IPS-20b (cell line): ENCODE results near the gene ZC3H18.

Experiments
- H3K27ac ChIP-seq: one replicate; pipeline ENCODE4 v1.5.1; 2013; ENCODE audit warnings: low read length
- H3K27me3 ChIP-seq: 2 replicates; pipeline ENCODE4 v1.6.1; 2013; ENCODE audit warnings: mild to moderate bottlenecking, low read length, inconsistent platforms; ENCODE audit not compliant: insufficient read depth
- H3K36me3 ChIP-seq: 2 replicates; pipeline ENCODE4 v1.6.1; 2013; ENCODE audit warnings: low read depth, mild to moderate bottlenecking, inconsistent platforms, low read length, moderate library complexity; ENCODE audit not compliant: insufficient read depth
- H3K4me1 ChIP-seq: 2 replicates; pipeline ENCODE4 v1.6.1; 2013; ENCODE audit warnings: mild to moderate bottlenecking, control low read depth, inconsistent platforms, low read length, moderate library complexity; ENCODE audit not compliant: insufficient read depth
- H3K4me3 ChIP-seq: 2 replicates; pipeline ENCODE4 v1.5.1; 2013; ENCODE audit warnings: mild to moderate bottlenecking, low read length, inconsistent platforms
- H3K9ac ChIP-seq: 2 replicates; pipeline ENCODE4 v1.6.1; 2013; ENCODE audit warnings: low read depth, mild to moderate bottlenecking, inconsistent platforms, low read length, moderate library complexity
- H3K9me3 ChIP-seq: 2 replicates; pipeline ENCODE4 v1.6.1; 2013; ENCODE audit warnings: mild to moderate bottlenecking, low read depth, low read length, inconsistent platforms; ENCODE audit not compliant: insufficient read depth

ZC3H18 gene

GRCh38 chr16:88569985-88570690 is at the start of gene ZC3H18:
Gene ZC3H18, plus strand, starts transcription at chr16:88570403. Its CDS starts 6,721 bp downstream, at chr16:88577124.
- Histone ChIP-seq H3K4me3 (peak within 1 kb of the TSS; percentile 96), H3K27ac (no peak within 1 kb of the TSS), H3K9me3 (no peaks in the 10 kb centered on the region), H3K36me3 (peaks cover 17% of the 10 kb centered on the region; the same call in 1 of the 2 replicates), H3K4me1 (peaks cover 8% of the 10 kb centered on the region; the same call in 1 of the 2 replicates), H3K27me3 (no peaks in the 10 kb centered on the region), H3K9ac (peak within 1 kb of the TSS; percentile 92)

- Histone ChIP-seq H3K36me3 (no peaks in the 10 kb centered on the region), H3K4me1 (no peaks in the 10 kb centered on the region), H3K27me3 (no peaks in the 10 kb centered on the region), H3K9me3 (no peaks in the 10 kb centered on the region; the same call in 1 of the 2 replicates), H3K27ac (no peak overlapping the region), H3K4me3 (no peak overlapping the region), H3K9ac (no peak overlapping the region)
Measured at GRCh38 chr16:88521674-88522073, 48.5 kb upstream of the ZC3H18 start.

GRCh38 chr16:88522276-88522949 is 47.8 kb upstream of the ZC3H18 start:
- no peaks in the 10 kb centered on the region for H3K27me3 ChIP-seq
- H3K36me3 ChIP-seq = no peaks in the 10 kb centered on the region
- no peak overlapping the region for H3K4me3 ChIP-seq
- H3K4me1 ChIP-seq = no peaks in the 10 kb centered on the region
- no peak overlapping the region for H3K9ac ChIP-seq
- no peaks in the 10 kb centered on the region; the same call in 1 of the 2 replicates for H3K9me3 ChIP-seq
- H3K27ac ChIP-seq = no peak overlapping the region

- H3K4me3 ChIP-seq = no peak overlapping the region
- no peaks in the 10 kb centered on the region; the same call in 1 of the 2 replicates for H3K9me3 ChIP-seq
- H3K9ac ChIP-seq = no peak overlapping the region
- no peak overlapping the region for H3K27ac ChIP-seq
- no peaks in the 10 kb centered on the region for H3K27me3 ChIP-seq
- no peaks in the 10 kb centered on the region for H3K4me1 ChIP-seq
- H3K36me3 ChIP-seq = no peaks in the 10 kb centered on the region
Measured at GRCh38 chr16:88523309-88524161, 46.7 kb upstream of the ZC3H18 start.

- no peaks in the 10 kb centered on the region for H3K9me3 ChIP-seq
- H3K36me3 ChIP-seq = no peaks in the 10 kb centered on the region
- H3K4me3 ChIP-seq = no peak overlapping the region
- H3K9ac ChIP-seq = no peak overlapping the region
- H3K4me1 ChIP-seq = no peaks in the 10 kb centered on the region
- H3K27me3 ChIP-seq = no peaks in the 10 kb centered on the region
- no peak overlapping the region for H3K27ac ChIP-seq
Measured at GRCh38 chr16:88524274-88524972, 45.8 kb upstream of the ZC3H18 start.

- Histone ChIP-seq H3K36me3 (0 out of 2 replicates have a peak, but pooled peaks cover under 1% of the 10 kb centered on the region), H3K4me1 (no peaks in the 10 kb centered on the region)
Measured at GRCh38 chr16:88524973-88525662, 45.1 kb upstream of the ZC3H18 start.

GRCh38 chr16:88525663-88525990 is 44.6 kb upstream of the ZC3H18 start:
- no peak overlapping the region for H3K9ac ChIP-seq
- H3K4me3 ChIP-seq = no peak overlapping the region
- H3K27ac ChIP-seq = no peak overlapping the region

More at GRCh38 chr16:88524973-88525662, 45.1 kb upstream of the ZC3H18 start:
- Histone ChIP-seq H3K9me3 (no peaks in the 10 kb centered on the region), H3K27ac (no peak overlapping the region), H3K27me3 (no peaks in the 10 kb centered on the region), H3K9ac (no peak overlapping the region), H3K4me3 (no peak overlapping the region)

GRCh38 chr16:88526008-88526905 is 43.9 kb upstream of the ZC3H18 start:
- 0 out of 2 replicates have a peak, but pooled peaks cover 7% of the 10 kb centered on the region for H3K36me3 ChIP-seq
- no peaks in the 10 kb centered on the region for H3K9me3 ChIP-seq
- H3K27me3 ChIP-seq = no peaks in the 10 kb centered on the region
- no peaks in the 10 kb centered on the region for H3K4me1 ChIP-seq
- H3K9ac ChIP-seq = no peak overlapping the region
- no peak overlapping the region for H3K27ac ChIP-seq
- H3K4me3 ChIP-seq = no peak overlapping the region

More at GRCh38 chr16:88525663-88525990, 44.6 kb upstream of the ZC3H18 start:
- no peaks in the 10 kb centered on the region for H3K27me3 ChIP-seq
- H3K4me1 ChIP-seq = no peaks in the 10 kb centered on the region
- 0 out of 2 replicates have a peak, but pooled peaks cover 6% of the 10 kb centered on the region for H3K36me3 ChIP-seq
- H3K9me3 ChIP-seq = no peaks in the 10 kb centered on the region

- Histone ChIP-seq H3K27ac (no peak overlapping the region), H3K9me3 (no peaks in the 10 kb centered on the region), H3K4me3 (no peak overlapping the region), H3K9ac (no peak overlapping the region), H3K4me1 (no peaks in the 10 kb centered on the region), H3K27me3 (no peaks in the 10 kb centered on the region), H3K36me3 (0 out of 2 replicates have a peak, but pooled peaks cover 7% of the 10 kb centered on the region)
Measured at GRCh38 chr16:88526906-88527185, 43.4 kb upstream of the ZC3H18 start.

GRCh38 chr16:88527186-88527936 is 42.8 kb upstream of the ZC3H18 start:
- Histone ChIP-seq H3K27me3 (no peaks in the 10 kb centered on the region), H3K4me3 (no peak overlapping the region), H3K4me1 (no peaks in the 10 kb centered on the region), H3K9ac (no peak overlapping the region), H3K36me3 (0 out of 2 replicates have a peak, but pooled peaks cover 7% of the 10 kb centered on the region), H3K9me3 (no peaks in the 10 kb centered on the region), H3K27ac (no peak overlapping the region)
